Epithelial cell of umbilical artery (primary cell): ENCODE measurements around the gene MARCOL. TPM values are rescaled to one million over a fixed set of nuclear protein-coding genes. Genes with fewer than 3 reads are reported as not detected.

ENCODE experiments used
- total RNA-seq: library from RNA; depleted of rRNA; stranded (reverse); fragments of >200 nt; gene quantifications from 2 replicates; pipeline ENCODE4 v1.2.3, GENCODE V29; 2014

MARCOL gene, protein sequence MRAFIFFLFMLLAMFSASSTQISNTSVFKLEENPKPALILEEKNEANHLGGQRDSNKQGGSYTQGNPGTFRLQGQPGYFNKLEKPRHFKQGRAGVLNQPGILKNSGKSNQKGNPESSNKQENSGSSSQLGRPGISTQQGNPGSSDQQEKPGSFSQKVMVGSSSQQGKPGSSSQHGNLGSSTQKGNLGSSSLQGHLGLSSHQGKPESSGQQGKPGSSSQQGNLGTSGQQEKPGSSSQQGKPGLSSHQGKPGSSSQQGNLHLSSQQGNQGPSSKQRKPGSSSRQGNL
- total RNA-seq = not detected in 2 replicates

DNA sequence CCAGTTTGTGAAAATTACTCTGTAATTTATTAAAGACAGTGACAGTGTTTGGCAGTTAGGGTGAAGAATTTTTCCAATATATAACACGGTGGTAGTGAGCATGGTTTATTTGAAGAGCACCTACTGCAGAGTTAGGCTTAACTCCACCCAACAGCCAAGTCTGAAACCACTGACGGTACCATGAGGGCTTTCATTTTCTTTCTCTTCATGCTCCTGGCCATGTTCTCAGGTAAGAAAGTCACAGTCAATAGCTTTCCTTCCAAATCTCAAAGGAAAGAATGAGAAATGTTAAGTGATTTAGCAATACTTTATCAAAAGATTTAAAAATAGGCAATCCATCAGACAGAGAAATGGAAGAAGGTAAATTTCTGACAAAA is at the start of gene MARCOL:
Gene MARCOL, plus strand, starts transcription at position 108 of the 377 bp plus-strand sequence. Its CDS starts 73 bp downstream, at position 181.

DNA sequence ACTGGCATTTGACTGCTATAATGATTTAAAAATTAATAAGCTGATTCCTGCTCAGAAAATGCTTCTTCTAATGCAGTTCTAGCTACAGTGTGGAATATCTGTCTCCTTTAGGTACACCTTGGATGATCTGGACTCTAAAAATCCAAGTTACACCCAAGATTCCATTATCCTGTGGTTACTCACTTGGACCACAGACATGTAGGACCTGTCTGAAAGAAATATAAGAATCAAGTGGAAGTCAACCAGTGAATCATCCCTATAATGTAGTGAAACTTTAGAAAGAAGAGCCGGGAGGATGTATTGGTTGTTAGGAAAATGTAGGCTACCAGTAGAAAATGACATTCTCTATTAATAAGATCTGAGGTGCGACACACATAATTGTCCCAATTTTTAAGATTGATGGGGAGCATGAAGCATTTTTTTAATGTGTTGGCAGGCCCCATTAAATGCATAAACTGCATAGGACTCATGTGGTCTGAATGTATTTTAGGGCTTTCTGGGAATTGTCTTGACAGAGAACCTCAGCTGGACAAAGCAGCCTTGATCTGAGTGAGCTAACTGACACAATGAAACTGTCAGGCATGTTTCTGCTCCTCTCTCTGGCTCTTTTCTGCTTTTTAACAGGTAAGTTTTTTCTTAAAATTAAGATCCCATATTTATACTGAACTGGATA is 35.7 kb upstream of the MARCOL start, which contains the start of gene SPINK6:
Gene SPINK6, plus strand, starts transcription at position 512 of the 673 bp plus-strand sequence. Its CDS starts 55 bp downstream, at position 567.

DNA sequence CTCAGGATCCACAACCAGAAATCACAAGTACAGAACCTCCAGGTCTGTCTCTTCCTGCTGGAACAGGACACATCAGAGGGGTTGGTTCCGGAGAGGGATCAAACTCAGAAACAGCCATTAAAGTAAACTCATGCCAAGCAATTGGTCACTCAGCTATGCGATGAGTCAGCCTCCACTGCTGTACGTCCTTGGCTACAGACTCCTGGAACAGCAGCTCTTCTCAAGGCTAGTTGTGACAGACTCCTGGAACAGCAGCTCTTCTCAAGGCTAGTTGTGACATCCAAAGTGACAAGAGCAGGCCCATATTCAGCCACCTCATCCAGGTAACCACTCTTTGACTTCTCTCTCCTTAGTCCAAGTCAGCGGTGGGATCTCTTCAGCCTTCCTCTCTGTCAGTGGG is 30.2 kb downstream of the MARCOL start, which contains the start of gene SPINK13:
Gene SPINK13, plus strand, starts transcription at position 229 of the 400 bp plus-strand sequence. CDS start 1,279 bp downstream, outside the sequence.

Other genes with a start within 250 kb of the MARCOL start
- gene SPINK5, start 174.5 kb upstream of the MARCOL start, total RNA-seq = 1.6 TPM in 1 of 2 replicates, not detected in the other
- gene SPINK14, start 70.0 kb upstream of the MARCOL start, total RNA-seq = not detected in 2 replicates
- not detected in 2 replicates for gene SPINK6, start 35.5 kb upstream of the MARCOL start, total RNA-seq
- not detected in 2 replicates for gene SPINK13, start 30.3 kb downstream of the MARCOL start, total RNA-seq
- gene SPINK7, start 73.9 kb downstream of the MARCOL start, total RNA-seq = not detected in 2 replicates
- not detected in 2 replicates for gene SPINK9, start 97.0 kb downstream of the MARCOL start, total RNA-seq
- 52.6 and 81.5 TPM in 2 replicates for gene FBXO38, start 145.4 kb downstream of the MARCOL start, total RNA-seq